Left kidney (tissue), 2 donors: ENCODE data around the gene SHISA3. TPM values are rescaled to one million over a fixed set of nuclear protein-coding genes. Genes with fewer than 3 reads are reported as not detected.

Experiments
- DNase-seq: peaks from one replicate; pipeline ENCODE4 v3.0.0-alpha.2; 2013
- polyA plus RNA-seq: library from polyadenylated mRNA; unstranded; fragments of 120-200 nt; gene quantifications from one replicate; pipeline ENCODE4 v1.2.1, GENCODE V29; 2013; ENCODE audit not compliant: insufficient read length

SHISA3 gene
- polyA plus RNA-seq, 1 donor = 97.9 TPM

GRCh38 chr4:42390622-42391354 lies 6.5 kb upstream of the SHISA3 start:
- no peak for DNase-seq

DNA sequence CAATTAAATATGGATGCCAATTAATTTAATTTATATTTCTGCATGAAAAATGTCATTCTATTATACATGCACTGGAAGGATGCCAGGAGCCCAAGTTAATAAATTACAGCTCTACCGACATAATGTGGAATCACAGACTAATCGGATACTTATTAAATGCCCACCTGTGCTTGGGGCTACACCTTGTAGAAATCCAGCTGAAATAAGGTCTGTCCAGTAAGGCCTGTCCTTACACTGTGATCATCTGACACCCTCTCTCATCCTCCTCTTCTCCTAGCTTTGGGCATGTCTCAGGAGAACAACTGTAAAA lies 6.0 kb upstream of the SHISA3 start:
- DNase-seq = no peak

DNA sequence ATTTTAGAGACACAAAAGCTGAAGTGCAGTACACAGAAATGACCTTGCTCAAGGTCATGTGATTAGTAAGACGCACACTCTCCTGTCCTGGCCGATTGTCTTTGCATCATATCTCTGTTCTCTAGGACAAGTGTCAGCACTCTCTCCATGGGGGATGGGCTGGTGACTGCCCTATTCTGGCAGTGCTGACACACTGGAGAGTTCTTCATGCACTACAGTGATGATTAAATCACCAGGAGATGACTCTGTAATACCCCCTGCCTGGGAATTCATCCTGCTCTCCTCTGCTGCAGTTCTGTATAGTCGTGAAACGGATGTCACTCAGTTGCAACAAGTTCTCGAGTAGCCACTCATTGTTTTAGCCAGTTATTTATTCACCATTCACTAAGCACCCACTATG lies 5.3 kb upstream of the SHISA3 start:
- DNase-seq = no peak

DNA sequence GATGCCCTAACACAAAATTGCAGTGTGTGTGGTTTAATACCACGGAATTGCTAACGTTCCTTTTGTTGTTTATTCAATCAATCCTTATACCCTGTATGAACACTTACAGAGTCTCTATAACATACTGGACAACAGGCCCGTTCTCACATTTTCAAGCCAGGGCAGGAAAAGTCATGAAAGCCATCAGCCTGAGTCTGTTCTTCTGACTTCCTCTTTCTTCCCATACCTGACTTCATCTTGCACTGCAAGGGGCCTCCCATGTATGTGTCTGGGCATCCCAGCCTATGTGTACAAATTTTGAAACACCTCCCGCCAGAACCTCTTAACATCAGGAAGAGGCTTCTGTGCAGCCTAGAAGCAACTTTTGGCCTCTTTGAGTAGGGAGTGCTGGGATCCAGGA lies 4.9 kb upstream of the SHISA3 start:
- no peak for DNase-seq

DNA sequence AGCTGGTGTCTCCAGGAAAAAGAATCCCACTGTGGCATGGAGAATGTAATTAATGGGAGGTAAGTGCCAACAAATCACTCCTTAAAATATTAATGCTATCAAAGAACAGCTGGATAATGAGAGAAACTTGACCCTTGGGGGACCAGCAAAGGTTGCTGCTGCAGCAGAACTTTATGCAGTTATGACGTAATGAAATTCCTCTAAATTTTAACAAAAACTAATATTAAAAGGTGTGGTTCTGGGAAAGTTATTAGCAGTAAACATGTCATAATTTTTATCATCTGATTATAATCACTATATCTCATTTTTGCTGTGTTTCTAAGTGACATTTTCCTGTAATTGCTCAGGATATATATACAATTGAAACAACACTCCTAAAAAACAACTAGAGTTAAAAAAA lies 1.7 kb upstream of the SHISA3 start:
- DNase-seq = no peak

GRCh38 chr4:42396361-42396751 lies 932 bp upstream of the SHISA3 start:
- no peak for DNase-seq

DNA sequence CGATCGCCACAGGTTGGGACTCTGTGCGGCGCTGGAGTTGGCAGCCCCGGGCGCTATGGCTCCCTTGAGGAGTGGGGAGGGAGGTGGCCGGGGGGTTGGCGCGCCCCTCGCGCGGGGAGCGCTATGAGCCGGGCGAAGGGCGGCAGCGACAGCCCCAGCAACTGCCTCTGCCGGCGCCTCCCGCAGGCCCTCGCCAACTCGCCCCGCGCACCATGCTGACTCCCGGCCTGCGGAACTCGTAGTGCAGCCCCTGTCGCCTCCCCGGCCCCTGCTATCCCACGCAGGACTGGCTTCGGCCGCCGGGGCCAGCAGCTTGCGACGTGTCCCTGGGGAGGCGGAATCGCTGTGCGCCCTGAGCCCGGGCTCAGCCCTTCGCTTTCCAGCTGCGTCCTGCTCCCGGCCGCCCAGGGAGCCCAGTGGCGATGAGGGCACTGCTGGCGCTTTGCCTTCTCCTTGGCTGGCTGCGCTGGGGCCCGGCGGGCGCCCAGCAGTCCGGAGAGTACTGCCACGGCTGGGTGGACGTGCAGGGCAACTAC lies 415 bp downstream of the SHISA3 start:
- DNase-seq = no peak

- no peak for DNase-seq
Measured at GRCh38 chr4:42398171-42398870, 1.0 kb downstream of the SHISA3 start.

DNA sequence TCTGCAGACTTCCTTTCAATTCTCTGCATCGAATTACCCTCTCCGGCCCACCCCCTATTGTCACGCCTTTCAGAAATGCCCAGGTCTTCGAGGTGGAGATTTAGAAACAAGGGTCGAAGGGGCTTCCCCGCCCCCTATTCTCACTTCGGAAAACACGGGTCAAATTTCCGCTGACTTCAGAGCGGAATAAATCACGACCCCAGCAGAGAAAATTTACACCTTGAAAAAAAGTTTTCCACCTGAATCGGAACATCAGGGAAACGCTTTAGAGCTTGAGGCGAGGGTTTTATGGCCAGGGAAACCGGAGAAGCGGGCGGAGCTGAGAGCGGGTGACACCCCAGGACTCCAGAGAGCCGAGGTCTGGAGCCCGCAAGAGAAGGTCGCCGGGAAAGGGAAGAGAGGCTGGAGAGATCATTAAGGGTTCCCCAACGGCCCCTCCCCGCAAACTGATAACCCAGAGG lies 1.6 kb downstream of the SHISA3 start:
- DNase-seq = peak; percentile 76

GRCh38 chr4:42399393-42399792 lies 2.1 kb downstream of the SHISA3 start:
- no peak for DNase-seq

GRCh38 chr4:42401171-42401570 lies 3.9 kb downstream of the SHISA3 start:
- no peak for DNase-seq

- DNase-seq = no peak
Measured at GRCh38 chr4:42404001-42404400, 6.7 kb downstream of the SHISA3 start.

- DNase-seq = no peak
Measured at GRCh38 chr4:42410446-42410845, 13.2 kb downstream of the SHISA3 start.

DNA sequence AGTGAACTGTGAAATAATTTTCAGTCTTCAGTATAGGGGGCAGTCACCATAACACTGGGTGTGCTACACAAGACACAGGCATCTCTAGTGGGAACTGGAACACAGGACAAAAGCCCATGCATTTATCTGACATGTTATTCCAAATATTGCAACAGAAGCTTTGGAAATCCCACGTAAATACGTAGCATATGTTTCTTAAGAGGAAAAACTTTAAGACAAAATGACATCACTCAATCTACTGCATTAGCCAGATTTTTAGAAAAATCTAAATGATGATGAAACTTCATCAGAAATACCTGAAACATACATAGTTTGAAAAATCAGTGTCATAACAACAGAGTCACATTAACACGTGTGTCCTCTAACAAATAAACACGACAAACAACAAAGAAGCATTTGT lies 14.5 kb downstream of the SHISA3 start:
- DNase-seq = no peak

- DNase-seq = no peak
Measured at GRCh38 chr4:42412251-42412650, 15.0 kb downstream of the SHISA3 start.

- no peak for DNase-seq
Measured at GRCh38 chr4:42415281-42415680, 18.0 kb downstream of the SHISA3 start.

GRCh38 chr4:42416017-42416416 lies 18.7 kb downstream of the SHISA3 start:
- no peak for DNase-seq

GRCh38 chr4:42417550-42417949 lies 20.3 kb downstream of the SHISA3 start:
- DNase-seq = no peak

GRCh38 chr4:42420140-42420539 lies 22.9 kb downstream of the SHISA3 start:
- no peak for DNase-seq

- DNase-seq = no peak
Measured at GRCh38 chr4:42425146-42426065, 28.1 kb downstream of the SHISA3 start.

DNA sequence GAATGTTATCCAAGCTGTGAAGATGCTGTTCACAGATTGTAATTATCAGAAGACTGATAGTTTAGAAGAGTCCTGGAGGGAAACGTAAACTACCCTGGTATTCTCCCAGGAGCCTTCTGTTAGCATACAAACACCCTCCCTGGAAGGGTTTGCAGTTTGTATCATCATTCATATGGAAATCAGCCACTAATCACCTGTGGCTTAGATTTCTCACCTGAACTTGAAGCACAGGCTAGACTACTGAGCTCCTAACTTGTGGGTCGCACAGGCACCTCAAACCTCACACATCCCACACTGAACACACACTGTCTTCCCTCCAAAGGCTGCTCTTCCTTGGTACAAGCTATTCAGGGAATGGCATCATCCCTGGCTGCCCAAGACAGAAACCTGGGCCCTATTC lies 30.7 kb downstream of the SHISA3 start:
- DNase-seq = no peak

GRCh38 chr4:42436928-42437565 lies 39.8 kb downstream of the SHISA3 start:
- peak; percentile 45 for DNase-seq
